IMR-90 (cell line): ENCODE results near the gene MYEF2.

ENCODE experiments used
- CEBPB ChIP-seq: IDR thresholded peaks from 2 replicates; pipeline ENCODE4 v1.6.1; 2012; ENCODE audit warnings: low read depth, low read length, improper control_type of control experiment
- CTCF ChIP-seq: conservative IDR thresholded peaks from 2 replicates; pipeline ENCODE4 v1.5.1; 2012; ENCODE audit warnings: mild to moderate bottlenecking, low read depth, low read length, improper control_type of control experiment
- POLR2A ChIP-seq: IDR thresholded peaks from 2 replicates; pipeline ENCODE4 v1.6.1; 2012; ENCODE audit warnings: mild to moderate bottlenecking, low read depth, low read length
- TF ChIP-seq, protein P1 (sequence below): fragments of 150-350 bp; IDR thresholded peaks from 2 replicates; pipeline ENCODE4 v1.6.1; 2016; ENCODE audit warnings: low read depth, mild to moderate bottlenecking, low read length, moderate library complexity, borderline replicate concordance

- TF ChIP-seq POLR2A (no peak), CTCF (no peak), CEBPB (no peak)
- TF ChIP-seq, protein P1, sequence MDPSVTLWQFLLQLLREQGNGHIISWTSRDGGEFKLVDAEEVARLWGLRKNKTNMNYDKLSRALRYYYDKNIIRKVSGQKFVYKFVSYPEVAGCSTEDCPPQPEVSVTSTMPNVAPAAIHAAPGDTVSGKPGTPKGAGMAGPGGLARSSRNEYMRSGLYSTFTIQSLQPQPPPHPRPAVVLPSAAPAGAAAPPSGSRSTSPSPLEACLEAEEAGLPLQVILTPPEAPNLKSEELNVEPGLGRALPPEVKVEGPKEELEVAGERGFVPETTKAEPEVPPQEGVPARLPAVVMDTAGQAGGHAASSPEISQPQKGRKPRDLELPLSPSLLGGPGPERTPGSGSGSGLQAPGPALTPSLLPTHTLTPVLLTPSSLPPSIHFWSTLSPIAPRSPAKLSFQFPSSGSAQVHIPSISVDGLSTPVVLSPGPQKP: no peak
Observed at GRCh38 chr15:48147358-48147757, 30.7 kb downstream of the MYEF2 start.
